Panc1 (cell line): ENCODE results near the gene CCDC177.

ENCODE experiments used
- CTCF ChIP-seq: fragments of 450-650 bp; IDR thresholded peaks from 2 replicates; pipeline ENCODE4 v1.5.1; 2017; ENCODE audit warnings: mild to moderate bottlenecking
- POLR2AphosphoS5 ChIP-seq: IDR thresholded peaks from 2 replicates; pipeline ENCODE4 v1.6.1; 2012; ENCODE audit warnings: mild to moderate bottlenecking, low read depth, low read length, moderate library complexity

GRCh38 chr14:69543341-69544115 is 31.1 kb downstream of the CCDC177 start:
- TF ChIP-seq CTCF (no peak), POLR2AphosphoS5 (no peak)
